CD4-positive, alpha-beta T cell (primary cell): ENCODE results near the gene STAB1. TPM values are rescaled to one million over a fixed set of nuclear protein-coding genes. Genes with fewer than 3 reads are reported as not detected.

ENCODE experiments used
- ATAC-seq: fragments of 200-7000 bp; cut with Tn5 transposase; one replicate; pipeline ENCODE4 v1.10.0; 2022; ENCODE audit warnings: mild to moderate bottlenecking; ENCODE audit not compliant: poor library complexity
- CTCF ChIA-PET: fragments of 350-600 bp; sonication (Branson Sonifier 250); formaldehyde crosslinking; loops from one replicate; lab custom pipeline; 2021; ENCODE audit warnings: antibody characterized with exemption, inconsistent platforms; lab: Charles Lee
- POLR2A ChIA-PET: fragments of 350-600 bp; sonication (Branson Sonifier 250); formaldehyde crosslinking; loops from one replicate; lab custom pipeline; 2021; ENCODE audit warnings: antibody characterized with exemption, inconsistent platforms; lab: Charles Lee
- DNase-seq, 14 experiments: peaks; one replicate each; pipeline ENCODE4 v3.0.0-alpha.2; 2013 to 2020; ENCODE audit warnings: mixed read lengths in 2 of 14
- H3K27ac ChIP-seq, 2 donors: one replicate each; pipeline versions ENCODE4 v1.5.1 to v1.7.0; 2013; ENCODE audit warnings: low read length in 2 of 2, low read depth in 1 of 2, mild to moderate bottlenecking in 1 of 2
- H3K27me3 ChIP-seq, 2 experiments: 1 replicate in 1 of 2; 2 replicates in 1 of 2; pipeline versions ENCODE4 v1.6.1 to v1.7.0; 2013; ENCODE audit warnings: low read length in 2 of 2, control low read depth in 1 of 2, mild to moderate bottlenecking in 1 of 2, moderate library complexity in 1 of 2; ENCODE audit not compliant: insufficient read depth in 2 of 2, control insufficient read depth in 1 of 2
- H3K36me3 ChIP-seq: one replicate; pipeline ENCODE4 v1.6.1; 2013; ENCODE audit warnings: low read length, control low read depth; ENCODE audit not compliant: insufficient read depth
- H3K4me1 ChIP-seq: one replicate; pipeline ENCODE4 v1.6.1; 2013; ENCODE audit warnings: low read length, control low read depth; ENCODE audit not compliant: insufficient read depth
- H3K4me3 ChIP-seq: one replicate; pipeline ENCODE4 v1.5.1; 2013; ENCODE audit warnings: mild to moderate bottlenecking, low read length, moderate library complexity
- H3K9me3 ChIP-seq, 2 experiments: 1 replicate in 1 of 2; 2 replicates in 1 of 2; pipeline versions ENCODE4 v1.6.1 to v1.7.0; 2013; ENCODE audit warnings: low read length in 2 of 2, mild to moderate bottlenecking in 2 of 2, control low read depth in 1 of 2, moderate library complexity in 1 of 2; ENCODE audit not compliant: control insufficient read depth in 1 of 2, insufficient read depth in 1 of 2
- H3K27ac Mint-ChIP-seq: one replicate; pipeline ENCODE4 v1.8.0; 2020; ENCODE audit warnings: mixed read lengths
- H3K27me3 Mint-ChIP-seq: one replicate; pipeline ENCODE4 v1.8.0; 2021; ENCODE audit warnings: mixed read lengths
- H3K36me3 Mint-ChIP-seq: one replicate; pipeline ENCODE4 v1.8.0; 2021; ENCODE audit warnings: low read depth, mixed read lengths
- H3K4me1 Mint-ChIP-seq: one replicate; pipeline ENCODE4 v1.8.0; 2021; ENCODE audit warnings: low read depth, mixed read lengths
- H3K4me3 Mint-ChIP-seq: one replicate; pipeline ENCODE4 v1.8.0; 2020; ENCODE audit warnings: mild to moderate bottlenecking, mixed read lengths
- H3K9me3 Mint-ChIP-seq: one replicate; pipeline ENCODE4 v1.8.0; 2020; ENCODE audit warnings: mixed read lengths
- CTCF ChIP-seq: fragments of 200-600 bp; IDR thresholded peaks from one replicate; pipeline ENCODE4 v1.8.0; 2022; ENCODE audit warnings: antibody characterized with exemption, mild to moderate bottlenecking
- intact Hi-C, 2 experiments: fragments of 100-400 bp; cut with DNase I in 1 of 2; cut with micrococcal nuclease in 1 of 2; formaldehyde crosslinking; loops; one replicate each; pipeline versions ENCODE4 v1.15.1 to v1.9.0; 2023 to 2025; cut with DNase I, micrococcal nuclease
- total RNA-seq, 174 experiments: library from RNA in 2 of 174; stranded (reverse) in 2 of 174; gene quantifications; one replicate each; pipeline ENCODE4 v1.2.3 and lab custom pipeline; 2021 to 2026

STAB1 gene
- total RNA-seq, 2 experiments from 2014 or later, result 1.5 to 2.5 TPM

GRCh38 chr3:52515192-52515591 is 20.1 kb downstream of the STAB1 start:
- TF ChIP-seq CTCF, result no peak
- DNase-seq (no peak), ATAC-seq (no peak)
- intact Hi-C loops, result no loop called here
- H3K9me3 ChIP-seq, result no peaks in the 10 kb centered on the region
- H3K27me3 ChIP-seq, result no peaks in the 10 kb centered on the region
- Mint-ChIP-seq H3K4me1 (no peaks in the 10 kb centered on the region), H3K36me3 (no peaks in the 10 kb centered on the region), H3K27me3 (no peaks in the 10 kb centered on the region), H3K27ac (no peak overlapping the region), H3K4me3 (no peak overlapping the region), H3K9me3 (no peaks in the 10 kb centered on the region)
- POLR2A ChIA-PET, result no interaction called here
- no peak overlapping the region for H3K4me3 ChIP-seq
- CTCF ChIA-PET, result no interaction called here
- no peaks in the 10 kb centered on the region for H3K4me1 ChIP-seq
- no peaks in the 10 kb centered on the region for H3K36me3 ChIP-seq
- no peak overlapping the region for H3K27ac ChIP-seq

GRCh38 chr3:52516509-52517195 is 21.5 kb downstream of the STAB1 start:
- intact Hi-C loops, result no loop called here
- Histone ChIP-seq H3K4me3 (no peak overlapping the region), H3K9me3 (no peaks in the 10 kb centered on the region), H3K36me3 (no peaks in the 10 kb centered on the region), H3K27ac (no peak overlapping the region), H3K27me3 (no peaks in the 10 kb centered on the region), H3K4me1 (no peaks in the 10 kb centered on the region)
- ATAC-seq (no peak), DNase-seq (no peak)
- Mint-ChIP-seq H3K27ac (no peak overlapping the region), H3K4me3 (no peak overlapping the region), H3K36me3 (no peaks in the 10 kb centered on the region), H3K27me3 (no peaks in the 10 kb centered on the region), H3K4me1 (no peaks in the 10 kb centered on the region), H3K9me3 (no peaks in the 10 kb centered on the region)
- ChIA-PET POLR2A (no interaction called here), CTCF (no interaction called here)
- no peak for TF ChIP-seq CTCF

- H3K4me1 Mint-ChIP-seq, result no peaks in the 10 kb centered on the region
- DNase-seq, result no peak
- no peaks in the 10 kb centered on the region for H3K9me3 ChIP-seq
- H3K27ac ChIP-seq, result no peak overlapping the region
- no peaks in the 10 kb centered on the region for H3K9me3 Mint-ChIP-seq
- no peaks in the 10 kb centered on the region for H3K36me3 ChIP-seq
- H3K4me3 ChIP-seq, result no peak overlapping the region
- no peak overlapping the region for H3K4me3 Mint-ChIP-seq
- ChIA-PET CTCF (no interaction called here), POLR2A (interaction anchor here (0.7 kb wide), 1 partner anchor 18 kb away, joined by 3 read pairs; the partner anchor contains the start of gene UQCC5)
- no peaks in the 10 kb centered on the region for H3K4me1 ChIP-seq
- H3K27me3 ChIP-seq, result no peaks in the 10 kb centered on the region
- no peak overlapping the region for H3K27ac Mint-ChIP-seq
- ATAC-seq, result no peak
- no peaks in the 10 kb centered on the region for H3K36me3 Mint-ChIP-seq
- no peaks in the 10 kb centered on the region for H3K27me3 Mint-ChIP-seq
- intact Hi-C loops, result no loop called here
- TF ChIP-seq CTCF, result no peak
Measured at GRCh38 chr3:52517796-52518722, 22.9 kb downstream of the STAB1 start.
